K562 (cell line): ENCODE data around the gene OR4C13. TPM values are rescaled to one million over a fixed set of nuclear protein-coding genes. Genes with fewer than 3 reads are reported as not detected.
"Not testable (repeated sequence)": the region's sequence is repeated elsewhere in the genome, so short reads cannot be mapped to it uniquely, and the experiment has no call there.

Experiments used
- ATAC-seq: fragments of 200-7000 bp; cut with Tn5 transposase; 3 replicates; pipeline ENCODE4 v1.9.1; 2020; ENCODE audit warnings: moderate library complexity
- BruUV-seq: library from RNA; stranded (reverse); fragments of 400-500 nt; replicated peaks from 2 replicates; lab custom pipeline; 2021; lab: Mats Ljungman, UMichigan
- CTCF ChIA-PET: fragments of 300-600 bp; formaldehyde crosslinking; extraction: SDS; loops from one replicate; lab custom pipeline; 2021; ENCODE audit warnings: low intra/inter-chr PET ratio; lab: Yijun Ruan, JAX
- POLR2A ChIA-PET: fragments of 300-600, 350-650 bp; sonication (Branson Sonifier 250); formaldehyde crosslinking; extraction: SDS; loops from one replicate; lab custom pipeline; 2021; ENCODE audit warnings: antibody characterized with exemption, inconsistent platforms; lab: Yijun Ruan, JAX
- DNase-seq, 4 experiments: peaks; one replicate each; pipeline versions ENCODE4 v3.0.0 to v3.0.0-alpha.2; 2011 to 2018; ENCODE audit warnings: low spot score in 3 of 4, mixed read lengths in 3 of 4; ENCODE audit errors: extremely low read depth in 1 of 4
- FAIRE-seq: peaks from 2 replicates; lab custom pipeline; 2011; peaks lifted over from hg19 to GRCh38; lab: Jason Lieb, UNC
- H2AFZ ChIP-seq: 2 replicates; pipeline ENCODE4 v1.6.0; 2011; ENCODE audit warnings: low read depth, low read length, control low read depth, inconsistent platforms
- H3K27ac ChIP-seq: fragments of 200-600 bp; 3 replicates; pipeline ENCODE4 v1.8.0; 2011; ENCODE audit warnings: low read depth, mild to moderate bottlenecking, control low read depth, inconsistent platforms, low read length, moderate library complexity, mixed read lengths; ENCODE audit errors: extremely low read depth
- H3K27me3 ChIP-seq, 2 experiments: fragments of 300-600 bp in 1 of 2; 2 replicates in 1 of 2; 3 replicates in 1 of 2; pipeline versions ENCODE4 v1.6.0 to v1.8.0; 2011; ENCODE audit warnings: inconsistent platforms in 2 of 2, low read length in 2 of 2, mild to moderate bottlenecking in 1 of 2, mixed read lengths in 1 of 2, moderate library complexity in 1 of 2; ENCODE audit not compliant: control insufficient read depth in 2 of 2, insufficient read depth in 2 of 2
- H3K36me3 ChIP-seq: fragments of 300-600 bp; 3 replicates; pipeline ENCODE4 v1.8.0; 2011; ENCODE audit warnings: mild to moderate bottlenecking, low read length, inconsistent platforms; ENCODE audit not compliant: control insufficient read depth, insufficient read depth
- H3K4me1 ChIP-seq, 2 experiments: fragments of 200-600 bp in 1 of 2; replicated peaks in 1 of 2; 2 replicates in 1 of 2; 3 replicates in 1 of 2; pipeline versions ENCODE4 v1.5.1 to v1.8.0; 2011; ENCODE audit warnings: inconsistent platforms in 2 of 2, low read length in 2 of 2, mild to moderate bottlenecking in 1 of 2, mixed read lengths in 1 of 2, moderate library complexity in 1 of 2; ENCODE audit not compliant: control insufficient read depth in 2 of 2, insufficient read depth in 2 of 2
- H3K4me2 ChIP-seq: 2 replicates; pipeline ENCODE4 v1.6.1; 2011; ENCODE audit warnings: low read length, control low read depth, inconsistent platforms, mixed read lengths; ENCODE audit not compliant: insufficient read depth
- H3K4me3 ChIP-seq: fragments of 200-600 bp; sonication (generic), shearing (Covaris generic); 2 replicates; pipeline ENCODE4 v1.5.1; 2016; ENCODE audit warnings: control low read depth, inconsistent platforms
- H3K79me2 ChIP-seq: fragments of 200-600 bp; 3 replicates; pipeline ENCODE4 v1.8.0; 2011; ENCODE audit warnings: low read length, inconsistent platforms; ENCODE audit not compliant: control insufficient read depth, insufficient read depth
- H3K9ac ChIP-seq, 2 experiments: 2 replicates each; pipeline versions ENCODE4 v1.6.0 to v1.6.1; 2011; ENCODE audit warnings: low read depth in 2 of 2, low read length in 2 of 2, control low read depth in 1 of 2, inconsistent platforms in 1 of 2, mild to moderate bottlenecking in 1 of 2, mixed read lengths in 1 of 2; ENCODE audit not compliant: insufficient read depth in 1 of 2
- H3K9me1 ChIP-seq: one replicate; pipeline ENCODE4 v1.6.0; 2011; ENCODE audit warnings: inconsistent platforms, mild to moderate bottlenecking, low read length, moderate library complexity; ENCODE audit not compliant: control insufficient read depth, insufficient read depth
- H3K9me3 ChIP-seq: replicated peaks from 2 replicates; pipeline ENCODE4 v1.5.1; 2011; ENCODE audit warnings: low read depth, low read length, inconsistent platforms; ENCODE audit not compliant: control insufficient read depth, insufficient read depth
- H4K20me1 ChIP-seq: replicated peaks from 2 replicates; pipeline ENCODE4 v1.6.1; 2011; ENCODE audit warnings: low read length, inconsistent platforms, mixed read lengths; ENCODE audit not compliant: control insufficient read depth, insufficient read depth
- RBM25 ChIP-seq: fragments of 200-400 bp; formaldehyde crosslinking; IDR thresholded peaks from 2 replicates; pipeline ENCODE4 v1.6.1; 2018; ENCODE audit warnings: low read length, low read depth, moderate library complexity; ENCODE audit not compliant: severe bottlenecking
- ZNF146 ChIP-seq: IDR thresholded peaks from one replicate; pipeline ENCODE4 v1.6.1; 2018; ENCODE audit warnings: missing compliant biosample characterization; ENCODE audit not compliant: unreplicated experiment
- WGBS: fragments of 100-300 bp; shearing (Covaris generic); methylation state at CpG from one replicate; pipeline ENCODE4 v1.1.6; 2016; ENCODE audit warnings: low coverage, mixed read lengths; ENCODE audit not compliant: insufficient coverage; ENCODE audit errors: missing lambda C conversion rate; 5-methylcytosine and 5-hydroxymethylcytosine counted together
- in situ Hi-C: fragments of 300-500 bp; cut with MboI; formaldehyde crosslinking; loops from 4 replicates; pipeline ENCODE4 v1.15.0; 2018; ENCODE audit warnings: inconsistent platforms, mixed read lengths
- intact Hi-C: fragments of 100-400 bp; cut with micrococcal nuclease; formaldehyde crosslinking; loops from 2 replicates; pipeline ENCODE4 v1.14.2; 2022
- polyA plus RNA-seq, 8 experiments: library from polyadenylated mRNA; depleted of rRNA in 4 of 8; stranded (reverse) in 5 of 8; unstranded in 3 of 8; fragments of >200 nt; fragmentation: Nextera tagmentation in 2 of 8; fragmentation: Illumina TruSeq in 1 of 8; extraction: Ambion mirVana in 2 of 8; extraction: Trizol in 1 of 8; gene quantifications; 2 replicates each; pipeline versions ENCODE4 v1.2.1 to v1.2.3, GENCODE V29; 2011 to 2014; ENCODE audit warnings: inconsistent platforms in 1 of 8, missing spikeins in 1 of 8
- total RNA-seq, 7 experiments: library from RNA; depleted of rRNA in 6 of 7; stranded (reverse); fragments of >200 nt in 6 of 7; fragmentation: Illumina TruSeq in 2 of 7; extraction: Trizol in 2 of 7; gene quantifications; 2 replicates each; pipeline versions ENCODE4 v1.2.1 to v1.2.3, GENCODE V29; 2011 to 2021; ENCODE audit warnings: low replicate concordance in 1 of 7

The OR4C13 gene
- total and polyA plus RNA-seq, 9 of the 15 experiments (the other 6 are each of a cell fraction or from before 2014, with no cell fraction given), result not detected

DNA sequence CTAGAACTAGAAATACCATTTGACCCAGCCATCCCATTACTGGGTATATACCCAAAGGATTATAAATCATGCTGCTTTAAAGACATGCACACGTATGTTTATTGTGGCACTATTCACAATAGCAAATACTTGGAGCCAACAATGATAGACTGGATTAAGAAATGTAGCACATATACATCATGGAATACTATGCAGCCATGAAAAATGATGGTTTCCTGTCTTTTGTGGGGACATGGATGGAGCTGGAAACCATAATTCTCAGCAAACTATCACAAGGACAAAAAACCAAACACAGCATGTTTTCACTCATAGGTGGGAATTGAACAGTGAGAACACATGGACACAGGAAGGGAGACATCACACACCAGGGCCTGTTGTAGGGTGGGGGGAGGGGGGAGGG lies 3.5 kb upstream of the OR4C13 start:
- H4K20me1 ChIP-seq, BruUV-seq, H3K4me2 ChIP-seq, H3K36me3 ChIP-seq, H3K9me1 ChIP-seq, intact Hi-C loops, H2AFZ ChIP-seq, POLR2A ChIA-PET, H3K79me2 ChIP-seq, in situ Hi-C loops, CTCF ChIA-PET, H3K9me3 ChIP-seq, ATAC-seq, H3K4me3 ChIP-seq, DNase-seq, H3K4me1 ChIP-seq, H3K27me3 ChIP-seq, H3K9ac ChIP-seq, H3K27ac ChIP-seq, FAIRE-seq: not testable (repeated sequence)
- WGBS, result 0% methylated on average over 1 of the region's 1 CpG
- peak; percentile 55 for TF ChIP-seq RBM25
- peak; percentile 68 for TF ChIP-seq ZNF146 (CRISPR knock-in tag)

GRCh38 chr11:49973439-49973838 lies 21.2 kb downstream of the OR4C13 start:
- POLR2A ChIA-PET, result not testable (repeated sequence)

DNA sequence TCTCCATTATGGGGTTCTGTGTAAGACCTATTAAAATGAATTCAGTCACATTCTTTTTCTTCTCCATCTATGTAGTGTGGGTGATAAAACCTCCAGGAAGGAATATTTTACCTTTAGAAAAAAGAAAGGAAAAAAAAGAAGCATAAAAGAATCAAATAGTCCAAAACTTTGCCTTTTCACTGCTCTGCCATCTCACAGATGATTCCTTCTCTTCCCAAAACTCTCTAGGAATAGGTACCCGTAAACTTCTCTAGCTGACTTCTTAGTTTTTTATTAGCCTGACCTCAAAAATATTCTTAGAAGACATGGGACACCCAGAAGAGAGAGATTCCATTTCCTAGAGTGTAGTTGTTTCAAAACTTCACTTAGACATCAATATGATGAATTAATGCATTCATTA lies 30.2 kb downstream of the OR4C13 start, which contains the start of gene OR4C12:
Gene OR4C12, minus strand, starts transcription at position 101 of the 400 bp plus-strand sequence. Its CDS starts 34 bp downstream, at position 67.
- intact Hi-C loops, H3K4me3 ChIP-seq, H3K9ac ChIP-seq, H3K79me2 ChIP-seq, H3K27me3 ChIP-seq, H3K9me1 ChIP-seq, DNase-seq, H3K4me2 ChIP-seq, H3K27ac ChIP-seq, H2AFZ ChIP-seq, H3K9me3 ChIP-seq, FAIRE-seq, POLR2A ChIA-PET, H3K36me3 ChIP-seq, BruUV-seq, H4K20me1 ChIP-seq, CTCF ChIA-PET, ATAC-seq, H3K4me1 ChIP-seq: not testable (repeated sequence)
- WGBS, result 0% methylated on average over 1 of the region's 1 CpG
- in situ Hi-C loops, result loop anchor here (25.0 kb wide), 1 partner anchor 620 kb away; no protein-coding TSS in a partner anchor

More at GRCh38 chr11:49973439-49973838, 21.2 kb downstream of the OR4C13 start:
- DNase-seq, H2AFZ ChIP-seq, H3K9ac ChIP-seq, H3K27ac ChIP-seq, H3K9me1 ChIP-seq, H4K20me1 ChIP-seq, FAIRE-seq, H3K4me2 ChIP-seq, H3K36me3 ChIP-seq, in situ Hi-C loops, H3K4me1 ChIP-seq, intact Hi-C loops, H3K79me2 ChIP-seq, ATAC-seq, BruUV-seq, CTCF ChIA-PET, H3K4me3 ChIP-seq, H3K27me3 ChIP-seq, H3K9me3 ChIP-seq: not testable (repeated sequence)
- WGBS, result 3% methylated on average over 4 of the region's 4 CpGs
